Progenitor cell of endocrine pancreas (in vitro differentiated cells): Measurements from ENCODE around the gene MYO1H. TPM values are rescaled to one million over a fixed set of nuclear protein-coding genes. Genes with fewer than 3 reads are reported as not detected.

Experiments used
- DNase-seq: peaks from one replicate; pipeline ENCODE4 v3.0.0; 2021; ENCODE audit warnings: low spot score; ENCODE audit not compliant: unreplicated experiment
- H3K27ac Mint-ChIP-seq: 2 replicates; pipeline ENCODE4 v1.8.0; 2021; ENCODE audit warnings: mild to moderate bottlenecking, moderate library complexity, mixed read lengths
- H3K27me3 Mint-ChIP-seq: 2 replicates; pipeline ENCODE4 v1.8.0; 2021; ENCODE audit warnings: mixed read lengths
- H3K36me3 Mint-ChIP-seq: 2 replicates; pipeline ENCODE4 v1.8.0; 2022; ENCODE audit warnings: mixed read lengths; ENCODE audit not compliant: insufficient read depth
- H3K4me1 Mint-ChIP-seq: 2 replicates; pipeline ENCODE4 v1.8.0; 2021; ENCODE audit warnings: low read depth, mixed read lengths
- H3K4me3 Mint-ChIP-seq: 2 replicates; pipeline ENCODE4 v1.8.0; 2021; ENCODE audit warnings: low read depth, mild to moderate bottlenecking, moderate library complexity, mixed read lengths
- H3K9me3 Mint-ChIP-seq: 2 replicates; pipeline ENCODE4 v1.8.0; 2021; ENCODE audit warnings: low read depth, mixed read lengths
- total RNA-seq: library from RNA; stranded (reverse); gene quantifications from 2 replicates; pipeline ENCODE4 v1.2.1, GENCODE V29; 2021
- TF ChIP-seq, protein P1 (sequence below): fragments of 200-600 bp; sonication (generic); IDR thresholded peaks from one replicate; pipeline ENCODE4 v1.5.0; 2021; ENCODE audit warnings: antibody characterized with exemption, mild to moderate bottlenecking; ENCODE audit not compliant: unreplicated experiment

The MYO1H gene
- total RNA-seq, 1 donor from 2014 or later, result 0.77 TPM

DNA sequence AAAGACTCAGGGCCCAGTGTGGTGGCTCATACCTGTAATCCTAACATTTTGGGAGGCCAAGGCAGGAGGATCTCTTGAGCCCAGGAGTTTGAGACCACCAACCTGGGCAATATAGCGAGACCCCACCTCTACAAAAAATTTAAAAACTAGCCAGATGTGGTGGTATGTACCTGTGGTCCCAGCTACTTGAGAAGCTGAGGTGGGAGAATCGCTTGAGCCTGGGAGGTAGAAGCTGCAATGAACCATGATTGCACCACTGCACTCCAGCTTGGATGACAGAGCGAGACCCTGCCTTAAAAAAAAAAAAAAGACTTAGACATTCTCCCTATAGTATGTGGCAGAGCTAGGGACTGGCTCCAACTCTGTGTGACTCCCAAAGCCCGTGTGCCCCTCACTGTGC lies 132.7 kb downstream of the MYO1H start:
- no peak for DNase-seq
- TF ChIP-seq, protein P1, sequence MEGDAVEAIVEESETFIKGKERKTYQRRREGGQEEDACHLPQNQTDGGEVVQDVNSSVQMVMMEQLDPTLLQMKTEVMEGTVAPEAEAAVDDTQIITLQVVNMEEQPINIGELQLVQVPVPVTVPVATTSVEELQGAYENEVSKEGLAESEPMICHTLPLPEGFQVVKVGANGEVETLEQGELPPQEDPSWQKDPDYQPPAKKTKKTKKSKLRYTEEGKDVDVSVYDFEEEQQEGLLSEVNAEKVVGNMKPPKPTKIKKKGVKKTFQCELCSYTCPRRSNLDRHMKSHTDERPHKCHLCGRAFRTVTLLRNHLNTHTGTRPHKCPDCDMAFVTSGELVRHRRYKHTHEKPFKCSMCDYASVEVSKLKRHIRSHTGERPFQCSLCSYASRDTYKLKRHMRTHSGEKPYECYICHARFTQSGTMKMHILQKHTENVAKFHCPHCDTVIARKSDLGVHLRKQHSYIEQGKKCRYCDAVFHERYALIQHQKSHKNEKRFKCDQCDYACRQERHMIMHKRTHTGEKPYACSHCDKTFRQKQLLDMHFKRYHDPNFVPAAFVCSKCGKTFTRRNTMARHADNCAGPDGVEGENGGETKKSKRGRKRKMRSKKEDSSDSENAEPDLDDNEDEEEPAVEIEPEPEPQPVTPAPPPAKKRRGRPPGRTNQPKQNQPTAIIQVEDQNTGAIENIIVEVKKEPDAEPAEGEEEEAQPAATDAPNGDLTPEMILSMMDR, result no peak
- Mint-ChIP-seq H3K27me3 (no peaks in the 10 kb centered on the region), H3K36me3 (peaks cover 4% of the 10 kb centered on the region), H3K4me1 (peaks cover 17% of the 10 kb centered on the region), H3K27ac (no peak overlapping the region), H3K4me3 (no peak overlapping the region), H3K9me3 (no peaks in the 10 kb centered on the region)

DNA sequence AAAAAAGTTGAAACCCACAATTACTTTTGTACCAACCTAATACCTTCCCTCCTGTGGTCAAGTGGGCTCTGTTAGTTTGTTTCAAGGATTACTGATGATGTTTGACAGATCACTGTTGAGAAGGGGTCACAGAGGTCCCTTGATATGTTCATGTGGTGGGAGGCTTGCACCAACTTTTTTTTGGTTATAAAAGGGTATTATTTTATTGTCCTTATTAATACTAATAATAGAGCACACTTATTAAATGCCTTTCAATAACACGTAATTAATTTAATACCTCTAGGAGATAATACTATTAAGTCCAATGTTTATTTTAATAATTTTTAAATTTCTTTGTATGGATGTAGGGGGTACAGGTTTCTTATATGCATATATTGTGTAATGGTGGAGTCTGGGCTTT lies 134.2 kb downstream of the MYO1H start:
- DNase-seq, result no peak
- Mint-ChIP-seq H3K4me3 (no peak overlapping the region), H3K27me3 (no peaks in the 10 kb centered on the region), H3K9me3 (no peaks in the 10 kb centered on the region), H3K27ac (no peak overlapping the region), H3K36me3 (peaks cover 9% of the 10 kb centered on the region), H3K4me1 (peaks cover 5% of the 10 kb centered on the region)
- TF ChIP-seq, protein P1, result no peak

DNA sequence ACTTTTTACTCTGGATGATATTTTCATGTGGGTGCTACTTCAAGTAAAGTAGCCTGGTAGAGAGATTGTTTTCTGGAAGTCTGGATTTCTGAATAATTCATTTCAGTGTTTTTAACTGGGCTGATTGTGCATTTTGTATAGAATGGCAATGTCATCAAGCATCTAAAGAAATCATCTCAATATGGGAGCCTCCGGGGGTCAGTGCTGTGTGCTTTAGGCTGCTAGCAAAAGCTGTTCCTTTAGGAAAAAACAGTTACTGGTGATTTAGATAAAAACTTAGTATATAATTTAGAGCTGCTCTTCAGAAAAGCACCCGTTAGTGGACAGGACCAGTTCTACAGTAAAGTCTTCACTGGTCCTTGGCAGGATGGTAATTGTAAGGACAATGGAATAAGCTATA lies 134.8 kb downstream of the MYO1H start:
- no peak overlapping the region for H3K27ac Mint-ChIP-seq
- peaks cover 2% of the 10 kb centered on the region for H3K4me1 Mint-ChIP-seq
- H3K9me3 Mint-ChIP-seq, result no peaks in the 10 kb centered on the region
- peaks cover 9% of the 10 kb centered on the region for H3K36me3 Mint-ChIP-seq
- H3K4me3 Mint-ChIP-seq, result no peak overlapping the region
- H3K27me3 Mint-ChIP-seq, result no peaks in the 10 kb centered on the region
- no peak for DNase-seq
- TF ChIP-seq, protein P1, result no peak

DNA sequence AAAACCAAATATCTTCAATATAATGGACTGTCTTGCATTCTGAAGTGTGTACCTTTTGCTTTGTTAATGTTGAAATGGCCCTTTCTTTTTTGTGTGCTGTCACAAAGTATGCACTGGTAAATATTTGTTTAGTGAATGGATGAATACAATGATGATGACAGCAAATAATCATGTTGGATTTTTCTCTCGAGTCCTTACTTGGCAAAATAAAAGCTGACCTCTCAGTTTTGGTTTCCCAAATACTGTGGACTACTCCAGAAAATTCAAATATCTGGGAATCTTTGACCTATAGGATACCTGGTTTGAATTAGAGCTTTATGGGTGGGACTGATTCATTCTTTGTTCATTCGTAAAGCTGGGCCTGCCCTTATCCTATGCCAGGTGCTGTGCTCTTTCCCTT lies 135.2 kb downstream of the MYO1H start:
- H3K9me3 Mint-ChIP-seq, result no peaks in the 10 kb centered on the region
- H3K27me3 Mint-ChIP-seq, result no peaks in the 10 kb centered on the region
- H3K4me3 Mint-ChIP-seq, result no peak overlapping the region
- TF ChIP-seq, protein P1, result no peak
- peaks cover 2% of the 10 kb centered on the region for H3K4me1 Mint-ChIP-seq
- no peak overlapping the region for H3K27ac Mint-ChIP-seq
- H3K36me3 Mint-ChIP-seq, result peaks cover 9% of the 10 kb centered on the region
- DNase-seq, result no peak

DNA sequence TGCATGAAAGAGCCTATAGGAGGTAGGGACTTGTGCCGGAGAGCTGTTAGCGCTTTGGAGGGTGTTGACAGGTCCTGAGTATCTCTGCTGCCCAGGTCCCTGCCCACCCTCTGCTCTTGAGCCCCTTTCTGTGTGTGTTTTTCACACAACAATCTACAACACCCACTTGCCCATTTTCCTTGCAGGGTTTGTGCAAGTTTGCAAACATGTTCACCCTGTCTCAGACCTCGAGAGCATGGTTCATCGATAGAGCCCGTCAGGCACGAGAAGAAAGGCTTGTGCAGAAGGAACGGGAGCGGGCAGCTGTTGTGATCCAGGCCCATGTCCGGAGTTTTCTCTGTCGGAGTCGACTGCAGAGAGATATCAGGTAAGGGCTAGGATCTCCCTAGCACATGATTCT lies 135.6 kb downstream of the MYO1H start:
- no peaks in the 10 kb centered on the region for H3K4me1 Mint-ChIP-seq
- DNase-seq, result no peak
- no peaks in the 10 kb centered on the region for H3K27me3 Mint-ChIP-seq
- TF ChIP-seq, protein P1, result no peak
- H3K27ac Mint-ChIP-seq, result no peak overlapping the region
- no peak overlapping the region for H3K4me3 Mint-ChIP-seq
- peaks cover 9% of the 10 kb centered on the region for H3K36me3 Mint-ChIP-seq
- H3K9me3 Mint-ChIP-seq, result no peaks in the 10 kb centered on the region

DNA sequence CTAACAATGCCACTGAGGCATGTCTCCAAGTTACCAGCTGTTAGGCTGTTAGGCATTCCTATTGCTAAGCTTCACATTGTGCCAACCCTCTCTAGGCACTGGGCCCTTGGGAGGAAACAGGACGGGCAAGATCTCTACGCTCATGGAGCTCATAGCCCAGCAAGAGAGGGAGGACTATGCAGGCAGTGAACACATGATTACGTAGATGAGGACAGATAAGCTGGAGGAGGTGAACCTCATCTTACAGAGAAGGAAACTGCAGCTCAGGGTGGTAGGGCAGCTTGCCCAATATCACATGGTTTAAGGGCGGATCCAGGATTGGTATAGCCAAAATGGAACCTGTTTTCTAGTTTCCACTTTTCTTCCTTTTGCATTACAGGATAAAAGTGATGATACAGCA lies 137.5 kb downstream of the MYO1H start:
- Mint-ChIP-seq H3K4me1 (no peaks in the 10 kb centered on the region), H3K27ac (no peak overlapping the region), H3K4me3 (no peak overlapping the region), H3K9me3 (no peaks in the 10 kb centered on the region), H3K27me3 (no peaks in the 10 kb centered on the region), H3K36me3 (peaks cover 12% of the 10 kb centered on the region)
- DNase-seq, result no peak
- TF ChIP-seq, protein P1, result no peak
